D721Med (cell line): ENCODE measurements around the gene NIP7.

Source experiments
- DNase-seq: peaks from one replicate; pipeline ENCODE4 v3.0.0; 2011; ENCODE audit warnings: low spot score; ENCODE audit not compliant: insufficient read length
- FAIRE-seq: peaks from 2 replicates; lab custom pipeline; 2011; peaks lifted over from hg19 to GRCh38; lab: Jason Lieb, UNC
- TF ChIP-seq, protein P1 (sequence below): IDR thresholded peaks from 2 replicates; pipeline ENCODE4 v1.5.1; 2012; ENCODE audit warnings: mild to moderate bottlenecking, control low read depth; ENCODE audit not compliant: insufficient read depth; ENCODE audit errors: missing control alignments

NIP7 gene

DNA sequence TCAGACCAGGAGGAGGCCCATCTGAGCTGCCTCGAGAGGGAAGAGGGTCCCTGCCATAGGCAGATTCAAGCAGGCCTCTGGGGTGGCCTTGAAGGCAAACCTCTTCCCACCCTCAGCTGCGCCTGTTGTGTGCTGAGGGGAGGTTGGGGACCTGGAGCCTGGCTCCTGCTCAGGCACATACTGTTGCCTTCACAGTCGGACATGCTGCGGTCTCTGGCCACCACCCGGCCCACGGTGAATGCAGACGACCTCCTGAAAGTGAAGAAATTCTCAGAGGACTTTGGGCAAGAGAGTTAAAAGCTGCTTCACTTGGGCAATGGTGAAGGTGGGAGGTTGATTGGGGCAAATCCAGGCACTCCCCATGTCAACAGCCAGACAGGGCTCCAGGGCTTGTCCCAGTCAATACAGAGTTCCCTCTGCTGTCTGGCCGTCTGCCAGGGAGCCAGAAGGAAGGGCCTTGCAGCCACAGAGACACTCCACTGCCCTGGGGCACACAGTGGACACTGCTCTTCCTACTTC lies 15.5 kb upstream of the NIP7 start:
- DNase-seq (no peak), FAIRE-seq (no peak)
- TF ChIP-seq, protein P1, sequence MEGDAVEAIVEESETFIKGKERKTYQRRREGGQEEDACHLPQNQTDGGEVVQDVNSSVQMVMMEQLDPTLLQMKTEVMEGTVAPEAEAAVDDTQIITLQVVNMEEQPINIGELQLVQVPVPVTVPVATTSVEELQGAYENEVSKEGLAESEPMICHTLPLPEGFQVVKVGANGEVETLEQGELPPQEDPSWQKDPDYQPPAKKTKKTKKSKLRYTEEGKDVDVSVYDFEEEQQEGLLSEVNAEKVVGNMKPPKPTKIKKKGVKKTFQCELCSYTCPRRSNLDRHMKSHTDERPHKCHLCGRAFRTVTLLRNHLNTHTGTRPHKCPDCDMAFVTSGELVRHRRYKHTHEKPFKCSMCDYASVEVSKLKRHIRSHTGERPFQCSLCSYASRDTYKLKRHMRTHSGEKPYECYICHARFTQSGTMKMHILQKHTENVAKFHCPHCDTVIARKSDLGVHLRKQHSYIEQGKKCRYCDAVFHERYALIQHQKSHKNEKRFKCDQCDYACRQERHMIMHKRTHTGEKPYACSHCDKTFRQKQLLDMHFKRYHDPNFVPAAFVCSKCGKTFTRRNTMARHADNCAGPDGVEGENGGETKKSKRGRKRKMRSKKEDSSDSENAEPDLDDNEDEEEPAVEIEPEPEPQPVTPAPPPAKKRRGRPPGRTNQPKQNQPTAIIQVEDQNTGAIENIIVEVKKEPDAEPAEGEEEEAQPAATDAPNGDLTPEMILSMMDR: no peak

- DNase-seq: no peak
- TF ChIP-seq, protein P1: no peak
- no peak for FAIRE-seq
Observed at GRCh38 chr16:69324585-69325253, 14.9 kb upstream of the NIP7 start.

DNA sequence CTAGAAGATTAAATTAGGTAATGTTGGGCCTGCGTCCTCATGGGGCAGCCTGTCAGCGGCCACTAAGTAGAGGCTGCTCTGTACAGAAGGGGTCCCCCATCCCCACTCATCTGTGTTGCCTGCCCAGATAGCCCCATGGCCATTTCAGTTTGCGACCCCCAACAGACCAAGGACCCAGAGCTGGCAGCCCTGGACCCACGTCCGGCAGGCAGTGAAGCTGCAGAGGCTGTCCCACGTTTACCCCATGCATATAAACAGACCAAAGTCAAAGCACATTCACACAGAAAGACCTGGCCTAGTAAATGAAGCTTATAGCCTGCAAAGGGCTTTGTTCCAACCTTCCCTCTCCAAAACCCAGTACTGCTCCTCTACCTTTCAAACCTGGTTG lies 13.8 kb upstream of the NIP7 start:
- no peak for DNase-seq
- TF ChIP-seq, protein P1: no peak
- FAIRE-seq: no peak

DNA sequence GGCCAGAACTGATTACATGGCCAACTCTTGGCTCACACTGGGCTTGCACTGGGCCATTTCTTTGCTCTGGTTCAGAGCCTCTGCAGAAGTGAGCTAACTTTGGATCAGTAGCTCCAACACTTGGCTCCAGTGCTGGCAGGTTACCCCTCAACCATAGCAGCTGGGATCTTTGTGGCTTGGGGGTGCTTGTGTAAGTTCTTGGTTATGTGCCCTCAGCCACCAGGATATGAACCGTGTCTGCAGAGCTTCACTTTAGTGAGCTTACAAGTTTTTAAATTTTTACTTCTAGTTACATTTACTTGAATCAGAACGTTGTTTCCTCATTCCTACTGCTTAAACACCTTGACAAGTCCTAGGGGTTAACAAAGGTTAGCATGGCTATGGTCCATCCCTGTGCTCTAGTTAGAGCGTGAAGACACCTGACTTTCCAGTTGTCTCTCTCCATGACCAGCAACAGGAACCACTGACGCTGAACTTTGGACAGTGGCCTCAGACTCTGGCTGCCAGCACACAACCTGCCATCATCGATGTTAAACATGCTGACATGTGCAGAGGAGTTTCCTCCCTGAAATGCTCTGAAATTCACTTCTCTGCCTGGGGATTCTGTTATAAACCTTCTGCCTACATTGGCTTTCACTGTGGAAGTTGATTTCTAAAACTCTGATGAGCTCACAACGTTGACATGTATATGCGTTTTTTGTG lies 13.2 kb upstream of the NIP7 start:
- TF ChIP-seq, protein P1: no peak
- FAIRE-seq: no peak
- DNase-seq: no peak

GRCh38 chr16:69327585-69328310 lies 11.8 kb upstream of the NIP7 start:
- no peak for FAIRE-seq
- DNase-seq: no peak
- TF ChIP-seq, protein P1: no peak

- FAIRE-seq (no peak), DNase-seq (no peak)
- TF ChIP-seq, protein P1: no peak
Observed at GRCh38 chr16:69328854-69329316, 10.7 kb upstream of the NIP7 start.
